Right ventricle myocardium inferior (tissue), 1 donor: ENCODE measurements around the gene CD27. TPM values are rescaled to one million over a fixed set of nuclear protein-coding genes. Genes with fewer than 3 reads are reported as not detected.

Source experiments
- total RNA-seq: library from RNA; stranded (reverse); fragmentation: NEBNext Ultra II Directional; extraction: Animal tissue kit (Norgen Biotek cat#: 25700); gene quantifications from one replicate; pipeline ENCODE4 v1.2.1, GENCODE V29; 2021
- donor health status: DM: no; HTN: yes; CAD: no; lungs with severe emphysema.

CD27 gene
- total RNA-seq, 1 donor from 2014 or later = not detected

Other genes with a start within 250 kb of the CD27 start
- gene CD9, start 244.6 kb upstream of the CD27 start, total RNA-seq = 46.9 TPM
- 0.49 TPM for gene PLEKHG6, start 134.3 kb upstream of the CD27 start, total RNA-seq
- gene TNFRSF1A, start 102.9 kb upstream of the CD27 start, total RNA-seq = 59.8 TPM
- gene SCNN1A, start 69.4 kb upstream of the CD27 start, total RNA-seq = 0.46 TPM
- 34.3 TPM for gene LTBR, start 60.8 kb upstream of the CD27 start, total RNA-seq
- gene TAPBPL, start 7.1 kb downstream of the CD27 start, total RNA-seq = 15.7 TPM
- 4.2 TPM for gene VAMP1, start 25.7 kb downstream of the CD27 start, total RNA-seq
- 278 TPM for gene MRPL51, start 48.3 kb downstream of the CD27 start, total RNA-seq
- 11.6 TPM for gene NCAPD2, start 49.1 kb downstream of the CD27 start, total RNA-seq
- 4,337 TPM for gene GAPDH, start 89.6 kb downstream of the CD27 start, total RNA-seq
- 15.9 TPM for gene IFFO1, start 111.1 kb downstream of the CD27 start, total RNA-seq
- gene NOP2, start 123.3 kb downstream of the CD27 start, total RNA-seq = 16.2 TPM
- gene CHD4, start 162.4 kb downstream of the CD27 start, total RNA-seq = 165 TPM
- 7.5 TPM for gene LPAR5, start 191.0 kb downstream of the CD27 start, total RNA-seq
- gene ACRBP, start 202.5 kb downstream of the CD27 start, total RNA-seq = 1.2 TPM
- 21.1 TPM for gene ING4, start 218.2 kb downstream of the CD27 start, total RNA-seq
- gene ZNF384, start 244.4 kb downstream of the CD27 start, total RNA-seq = 26.0 TPM